ENCODE results near the gene MFSD11.
"Not testable (repeated sequence)": the region's sequence is repeated elsewhere in the genome, so short reads cannot be mapped to it uniquely, and the experiment has no call there.

MFSD11 gene

DNA sequence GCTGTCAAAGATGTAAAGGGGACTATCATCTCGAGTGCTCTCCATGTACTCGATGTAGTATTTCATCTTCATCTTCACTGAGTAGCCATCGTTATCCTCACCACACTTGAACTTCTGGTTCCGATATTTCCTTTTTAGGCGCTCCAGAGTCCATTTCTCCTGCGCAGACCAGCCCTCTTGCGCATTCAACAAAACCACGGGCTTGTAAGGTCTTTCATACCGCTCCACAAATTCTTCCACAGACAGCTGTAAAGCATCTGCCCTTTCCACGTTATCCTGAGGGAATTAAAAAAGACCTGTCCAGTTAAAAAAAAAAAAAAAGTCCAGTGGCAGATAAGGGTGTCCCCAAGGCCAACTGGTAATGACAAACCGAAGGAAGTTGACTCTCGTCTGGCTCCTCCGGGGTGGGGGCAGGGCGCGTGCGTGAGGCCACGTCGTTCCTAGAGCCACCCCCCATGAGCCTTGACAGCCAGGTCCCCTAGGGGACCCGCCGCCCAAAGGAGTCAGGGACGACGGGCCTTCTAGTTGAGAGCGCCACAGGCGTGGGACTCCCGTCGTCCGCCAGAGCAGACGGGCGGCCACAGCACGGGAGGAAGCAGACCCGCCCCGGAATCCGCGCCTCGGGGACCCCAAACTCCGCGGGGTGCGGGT lies 12.2 kb upstream of the MFSD11 start:
- DNase-seq (ENCODE audit: low read depth in 1 of 2, low spot score in 1 of 2): peak; percentile 61 to 69
- in situ Hi-C loops (cut with HindIII; ENCODE audit: low pct_unique_long_range_greater_than_20kb, low sequenced_read_pairs): no loop called here
- no peak for TF ChIP-seq JUND (IDR thresholded peaks at IDR 0.05; ENCODE audit: low read depth)

DNA sequence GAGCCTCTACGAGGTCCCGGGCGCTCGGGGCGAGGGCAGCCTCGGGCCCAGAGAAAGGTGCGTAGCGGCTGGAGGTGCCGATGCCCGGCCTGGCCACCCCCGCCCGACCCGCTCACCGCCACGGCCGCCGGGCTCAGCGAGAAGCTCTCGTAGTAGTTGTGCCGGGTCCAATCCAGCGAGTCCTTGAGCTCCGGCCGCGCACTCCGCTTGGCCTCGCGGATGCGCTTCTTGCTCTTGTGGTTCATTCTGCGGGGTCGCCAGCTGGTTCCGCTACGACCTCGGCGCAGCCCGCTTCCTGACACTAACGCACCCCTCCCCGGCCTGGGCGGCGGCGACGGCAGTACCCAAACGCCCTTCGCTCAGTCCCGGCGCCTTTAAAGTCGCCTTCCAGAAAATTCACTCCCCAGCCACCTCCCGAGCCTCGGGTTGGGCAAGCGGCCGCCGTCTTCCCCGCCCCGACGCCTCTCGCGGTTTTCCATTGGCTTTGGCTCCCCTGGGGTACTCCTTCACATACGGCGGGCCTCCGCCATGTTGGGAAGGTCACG lies 11.6 kb upstream of the MFSD11 start, which contains the start of gene JMJD6:
TSS of gene JMJD6 (minus strand) at position 376 of the 545 bp plus-strand sequence. CDS start at position 245, 131 bp downstream.
- TF ChIP-seq JUND (IDR thresholded peaks at IDR 0.05; ENCODE audit: low read depth): no peak
- in situ Hi-C loops (cut with HindIII; ENCODE audit: low pct_unique_long_range_greater_than_20kb, low sequenced_read_pairs): no loop called here
- peak; percentile 99 for DNase-seq (ENCODE audit: low read depth in 1 of 2, low spot score in 1 of 2)

DNA sequence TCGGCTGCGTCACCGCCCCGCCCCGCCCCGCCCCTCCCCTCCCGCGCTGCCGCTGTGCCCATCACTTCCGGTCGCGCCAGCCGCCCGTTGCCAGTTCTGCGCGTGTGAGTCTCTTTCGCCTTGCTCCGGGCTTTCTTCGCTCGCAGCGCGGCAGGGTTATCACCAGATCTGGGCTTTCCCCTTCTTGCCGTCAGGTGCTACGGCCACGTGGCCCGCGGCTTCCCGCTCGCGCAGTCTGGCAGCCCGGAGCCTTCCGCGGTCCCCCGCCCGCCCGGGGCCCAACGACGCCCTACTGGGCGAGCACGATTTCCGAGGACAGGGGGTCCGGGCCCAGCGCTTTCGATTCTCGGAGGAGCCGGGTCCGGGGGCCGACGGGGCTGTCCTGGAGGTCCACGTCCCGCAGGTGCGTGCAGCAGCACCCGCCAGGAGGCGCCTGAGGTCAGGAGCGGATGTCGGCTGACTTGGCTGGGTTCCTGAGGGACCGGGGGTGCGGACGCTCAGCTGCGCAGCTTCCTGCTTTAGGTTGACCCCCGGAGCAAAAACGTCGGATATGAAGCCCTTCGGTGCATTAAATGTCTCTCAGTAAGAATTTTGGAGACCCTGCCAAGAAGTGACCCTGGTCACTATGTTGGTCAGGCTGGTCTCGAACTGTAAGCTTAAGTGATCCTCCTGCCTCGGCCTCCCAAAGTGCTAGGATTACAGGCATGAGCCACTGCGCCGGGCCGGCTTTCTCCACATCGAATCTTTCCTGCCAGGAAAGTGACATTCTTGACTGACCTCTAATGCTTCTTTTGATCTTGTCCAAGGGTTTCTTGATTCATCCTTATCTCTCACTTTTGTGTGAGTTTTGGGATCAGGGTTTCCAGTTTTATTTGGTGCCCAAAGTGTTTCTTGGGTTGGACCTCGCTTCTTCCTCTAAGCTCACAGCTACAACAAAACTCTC lies 10.9 kb upstream of the MFSD11 start, which contains the start of gene METTL23:
TSS of gene METTL23 (plus strand) at position 64 of the 943 bp plus-strand sequence. CDS start 2,872 bp downstream, outside the sequence.
- peak; percentile 72 to 78 for DNase-seq (ENCODE audit: low read depth in 1 of 2, low spot score in 1 of 2)
- in situ Hi-C loops (cut with HindIII; ENCODE audit: low pct_unique_long_range_greater_than_20kb, low sequenced_read_pairs): no loop called here
- no peak for TF ChIP-seq JUND (IDR thresholded peaks at IDR 0.05; ENCODE audit: low read depth)

DNA sequence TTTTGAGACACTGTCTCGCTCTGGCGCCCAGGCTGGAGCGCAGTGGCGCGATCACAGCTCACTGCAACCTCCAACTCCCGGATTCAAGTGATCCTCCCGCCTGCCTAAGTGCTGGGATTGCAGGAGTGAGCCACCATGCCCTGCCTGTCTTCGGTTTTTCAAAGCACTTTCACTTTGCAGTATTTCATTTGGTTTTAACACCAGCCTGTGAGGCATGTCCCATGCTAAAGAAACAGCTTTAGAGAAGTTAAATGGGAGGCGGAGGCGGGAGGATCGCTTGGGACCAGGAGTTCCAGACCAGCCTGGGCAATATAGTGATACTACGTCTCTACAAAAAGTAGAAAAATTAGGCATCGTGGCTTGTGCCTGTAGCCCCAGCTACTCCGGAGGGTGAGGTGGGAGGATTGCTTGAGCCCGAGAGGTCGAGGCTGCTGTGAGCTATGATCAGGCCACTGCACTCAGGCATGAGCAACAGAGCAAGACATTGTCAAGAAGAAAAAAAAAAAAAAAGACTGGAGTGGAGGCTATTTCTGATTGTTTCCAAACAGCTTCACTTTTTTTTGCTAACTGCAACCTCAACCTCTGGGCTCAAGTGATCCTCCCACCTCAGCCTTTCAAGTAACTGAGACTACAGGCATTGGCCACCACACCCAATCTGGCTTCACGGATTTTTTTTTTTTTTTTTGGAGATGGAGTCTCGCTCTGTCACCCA lies 10.0 kb upstream of the MFSD11 start:
- no peak for TF ChIP-seq JUND (IDR thresholded peaks at IDR 0.05; ENCODE audit: low read depth)
- in situ Hi-C loops (cut with HindIII; ENCODE audit: low pct_unique_long_range_greater_than_20kb, low sequenced_read_pairs): no loop called here
- DNase-seq (ENCODE audit: low read depth in 1 of 2, low spot score in 1 of 2): no peak

DNA sequence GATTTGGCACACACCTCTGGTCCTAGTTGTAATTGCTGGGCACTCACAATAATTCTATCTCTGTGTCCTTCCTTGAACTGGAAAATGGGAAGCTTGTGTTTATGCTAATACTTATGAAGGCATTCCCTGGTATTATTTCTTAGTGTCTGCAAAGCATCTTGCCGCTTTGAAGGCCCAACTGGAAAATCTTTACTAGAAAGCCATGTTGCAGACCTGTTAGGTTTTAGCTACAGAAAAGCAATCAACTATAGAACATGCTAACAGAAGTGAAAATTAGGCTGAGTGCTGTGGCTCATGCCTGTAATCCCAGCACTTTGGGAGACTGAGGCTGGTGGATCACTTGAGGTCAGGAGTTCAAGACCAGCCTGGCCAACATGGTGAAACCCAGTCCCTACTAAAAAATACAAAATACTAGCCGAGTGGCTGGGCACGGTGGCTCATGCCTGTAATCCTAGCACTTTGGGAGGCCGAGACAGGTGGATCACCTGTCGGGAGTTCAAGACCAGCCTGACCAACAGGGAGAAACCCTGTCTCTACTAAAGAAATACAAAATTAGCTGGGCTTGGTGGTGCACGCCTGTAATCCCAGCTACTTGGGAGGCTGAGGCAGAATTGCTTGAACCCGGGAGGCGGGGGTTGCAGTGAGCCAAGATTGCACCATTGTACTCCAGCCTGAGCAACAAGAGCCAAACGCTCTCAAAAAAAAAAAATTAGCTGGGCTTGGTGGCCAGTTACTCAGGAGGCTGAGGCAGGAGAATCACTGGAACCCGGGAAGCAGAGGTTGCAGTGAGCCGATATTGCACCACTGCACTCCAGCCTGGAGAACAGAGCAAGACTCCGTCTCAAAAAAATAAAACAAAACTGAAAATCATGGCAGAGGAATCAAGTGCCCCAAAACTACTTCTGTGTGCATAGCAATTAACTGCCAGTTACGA lies 5.9 kb upstream of the MFSD11 start:
- TF ChIP-seq JUND (IDR thresholded peaks at IDR 0.05; ENCODE audit: low read depth): 0 out of 2 replicates have a peak, but pooled peaks have one; percentile 14
- DNase-seq (ENCODE audit: low read depth in 1 of 2, low spot score in 1 of 2); in situ Hi-C loops (cut with HindIII; ENCODE audit: low pct_unique_long_range_greater_than_20kb, low sequenced_read_pairs): not testable (repeated sequence)

DNA sequence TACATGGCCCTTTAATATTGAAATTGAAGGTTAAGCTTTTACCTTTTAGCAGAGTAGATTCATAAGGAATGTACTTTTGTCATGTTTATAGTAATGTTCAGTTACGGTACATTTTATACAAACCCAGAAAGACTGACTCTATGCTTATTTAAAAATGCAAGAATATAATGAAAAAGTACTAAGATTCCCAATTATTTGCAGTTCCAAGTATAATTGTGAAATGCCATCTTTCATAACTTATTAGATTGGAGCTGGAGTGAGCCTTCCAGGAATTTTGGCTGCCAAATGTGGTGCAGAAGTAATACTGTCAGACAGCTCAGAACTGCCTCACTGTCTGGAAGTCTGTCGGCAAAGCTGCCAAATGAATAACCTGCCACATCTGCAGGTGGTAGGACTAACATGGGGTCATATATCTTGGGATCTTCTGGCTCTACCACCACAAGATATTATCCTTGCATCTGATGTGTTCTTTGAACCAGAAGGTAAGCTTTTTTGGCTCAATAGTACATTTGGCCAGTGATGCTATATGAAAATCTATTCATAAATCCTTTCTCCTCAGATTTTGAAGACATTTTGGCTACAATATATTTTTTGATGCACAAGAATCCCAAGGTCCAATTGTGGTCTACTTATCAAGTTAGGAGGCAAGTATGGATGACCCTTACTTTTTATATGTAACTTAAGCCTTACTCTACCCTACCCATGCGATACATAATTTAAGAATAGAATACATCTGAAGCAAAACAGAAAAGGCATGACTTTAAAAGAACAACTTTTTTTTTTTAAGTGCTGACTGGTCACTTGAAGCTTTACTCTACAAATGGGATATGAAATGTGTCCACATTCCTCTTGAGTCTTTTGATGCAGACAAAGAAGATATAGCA lies 4.9 kb upstream of the MFSD11 start:
- no peak for DNase-seq (ENCODE audit: low read depth in 1 of 2, low spot score in 1 of 2)
- in situ Hi-C loops (cut with HindIII; ENCODE audit: low pct_unique_long_range_greater_than_20kb, low sequenced_read_pairs): no loop called here
- no peak for TF ChIP-seq JUND (IDR thresholded peaks at IDR 0.05; ENCODE audit: low read depth)

DNA sequence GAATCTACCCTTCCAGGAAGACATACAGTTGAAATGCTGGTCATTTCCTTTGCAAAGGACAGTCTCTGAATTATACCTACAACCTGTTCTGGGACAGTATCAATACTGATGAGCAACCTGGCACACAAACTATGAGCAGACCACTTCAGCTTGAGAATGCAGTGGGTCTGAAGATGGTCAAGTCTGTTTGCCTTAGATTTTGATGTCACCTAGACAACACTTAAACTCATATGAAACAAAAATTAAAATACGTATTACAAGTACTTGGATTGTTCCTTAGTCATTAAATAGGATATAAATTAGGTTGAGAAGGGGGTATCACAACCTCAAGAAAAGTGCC lies 4.3 kb upstream of the MFSD11 start:
- no peak for DNase-seq (ENCODE audit: low read depth in 1 of 2, low spot score in 1 of 2)
- in situ Hi-C loops (cut with HindIII; ENCODE audit: low pct_unique_long_range_greater_than_20kb, low sequenced_read_pairs): no loop called here
- TF ChIP-seq JUND (IDR thresholded peaks at IDR 0.05; ENCODE audit: low read depth): no peak

DNA sequence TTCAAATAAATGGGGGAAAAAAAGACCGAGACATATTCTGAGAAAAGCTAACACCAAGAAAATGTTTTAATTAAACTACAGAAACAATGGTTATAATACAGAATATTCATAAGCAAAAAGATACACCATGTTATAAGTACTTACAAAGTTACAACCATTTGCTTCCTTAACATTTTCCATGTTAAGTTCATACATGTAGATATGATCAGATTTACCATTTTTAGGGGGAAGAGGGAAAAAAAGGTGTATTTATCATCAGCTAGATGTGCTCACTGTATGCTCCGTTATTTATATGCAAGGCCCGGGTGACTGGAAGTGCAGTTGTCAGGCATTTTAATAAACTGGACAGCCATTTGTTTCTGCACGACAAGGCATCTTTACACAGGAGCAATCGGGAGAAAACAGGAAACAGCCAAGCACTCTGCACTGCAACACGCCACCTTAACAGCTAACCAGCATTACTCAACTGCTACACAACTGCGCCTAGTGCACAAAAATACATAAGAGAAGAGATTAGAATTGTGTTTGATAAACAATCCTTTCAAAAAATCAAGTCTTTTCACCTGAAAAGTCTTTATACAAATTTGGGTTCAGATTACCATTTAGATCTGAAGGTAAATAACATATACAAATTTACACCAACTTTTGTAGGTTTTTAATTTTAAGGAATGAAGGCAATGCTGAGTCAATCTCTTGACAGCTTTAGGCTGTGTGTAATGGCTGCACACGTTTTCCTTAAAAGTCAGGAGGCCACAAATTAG lies 3.7 kb upstream of the MFSD11 start:
- in situ Hi-C loops (cut with HindIII; ENCODE audit: low pct_unique_long_range_greater_than_20kb, low sequenced_read_pairs): no loop called here
- no peak for TF ChIP-seq JUND (IDR thresholded peaks at IDR 0.05; ENCODE audit: low read depth)
- DNase-seq (ENCODE audit: low read depth in 1 of 2, low spot score in 1 of 2): no peak

DNA sequence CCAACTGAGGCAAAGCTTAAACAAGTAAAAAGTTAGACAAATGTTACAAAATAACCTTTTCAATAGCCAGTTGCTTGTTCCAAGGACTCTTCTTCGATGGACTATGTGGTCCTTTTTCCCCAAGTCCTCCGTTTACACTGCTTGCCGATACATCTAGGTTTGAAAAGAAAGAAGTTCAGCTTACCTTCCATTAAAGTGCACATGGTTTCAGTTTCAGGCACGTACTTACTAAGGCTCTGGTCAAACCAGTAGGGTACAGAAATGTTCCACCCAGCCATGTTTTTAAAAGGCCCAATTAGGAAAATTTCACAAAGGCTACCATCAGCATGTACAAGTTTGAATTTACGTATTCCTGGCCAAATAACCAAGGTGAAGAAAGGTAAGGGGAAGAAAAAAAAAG lies 2.9 kb upstream of the MFSD11 start:
- in situ Hi-C loops (cut with HindIII; ENCODE audit: low pct_unique_long_range_greater_than_20kb, low sequenced_read_pairs): no loop called here
- DNase-seq (ENCODE audit: low read depth in 1 of 2, low spot score in 1 of 2): peak in 1 of 2 experiments; percentile 55
- no peak for TF ChIP-seq JUND (IDR thresholded peaks at IDR 0.05; ENCODE audit: low read depth)
